CD14-positive monocyte (primary cell): ENCODE measurements around the gene DDAH1. TPM values are rescaled to one million over a fixed set of nuclear protein-coding genes. Genes with fewer than 3 reads are reported as not detected.

Experiments used
- DNase-seq, 3 donors: peaks; one replicate each; pipeline ENCODE4 v3.0.0-alpha.2; 2011 to 2022
- H2AFZ ChIP-seq: 2 replicates; pipeline ENCODE4 v1.6.0; 2012; ENCODE audit warnings: mild to moderate bottlenecking, low read depth, low read length, inconsistent platforms; ENCODE audit not compliant: insufficient read depth, poor library complexity, severe bottlenecking
- H3K27ac ChIP-seq, 2 donors: 1 replicate in 1 of 2; 2 replicates in 1 of 2; pipeline ENCODE4 v1.5.1; 2012 to 2013; ENCODE audit warnings: low read length in 2 of 2, control low read depth in 1 of 2, inconsistent platforms in 1 of 2, low read depth in 1 of 2, mild to moderate bottlenecking in 1 of 2
- H3K27me3 ChIP-seq, 2 donors: one replicate each; pipeline versions ENCODE4 v1.6.0 to v1.6.1; 2011 to 2013; ENCODE audit warnings: low read length in 2 of 2; ENCODE audit not compliant: control insufficient read depth in 2 of 2, insufficient read depth in 2 of 2
- H3K36me3 ChIP-seq, 2 donors: replicated peaks in 1 of 2; 1 replicate in 1 of 2; 2 replicates in 1 of 2; pipeline versions ENCODE4 v1.5.1 to v1.6.1; 2012 to 2013; ENCODE audit warnings: low read length in 2 of 2, control low read depth in 1 of 2, inconsistent platforms in 1 of 2, mild to moderate bottlenecking in 1 of 2; ENCODE audit not compliant: insufficient read depth in 2 of 2, control insufficient read depth in 1 of 2
- H3K4me1 ChIP-seq, 2 donors: 1 replicate in 1 of 2; 2 replicates in 1 of 2; pipeline versions ENCODE4 v1.5.1 to v1.6.1; 2012 to 2013; ENCODE audit warnings: low read length in 2 of 2, control low read depth in 1 of 2, inconsistent platforms in 1 of 2, mild to moderate bottlenecking in 1 of 2, moderate library complexity in 1 of 2; ENCODE audit not compliant: insufficient read depth in 2 of 2, control insufficient read depth in 1 of 2
- H3K4me2 ChIP-seq: replicated peaks from 2 replicates; pipeline ENCODE3; 2012; ENCODE audit warnings: low read length, moderate library complexity, mild to moderate bottlenecking; ENCODE audit not compliant: poor library complexity, severe bottlenecking; ENCODE audit errors: extremely low read depth
- H3K4me3 ChIP-seq, 3 experiments: fragments of 200-600 bp in 1 of 3; sonication (generic) in 1 of 3; replicated peaks in 1 of 3; 1 replicate in 2 of 3; 2 replicates in 1 of 3; pipeline ENCODE4 v1.5.1; 2011 to 2013; ENCODE audit warnings: low read length in 3 of 3, mild to moderate bottlenecking in 3 of 3, control low read depth in 2 of 3, low read depth in 2 of 3, inconsistent platforms in 1 of 3, moderate library complexity in 1 of 3
- H3K79me2 ChIP-seq: 2 replicates; pipeline ENCODE4 v1.6.0; 2012; ENCODE audit warnings: mild to moderate bottlenecking, control low read depth, inconsistent platforms, low read length, moderate library complexity; ENCODE audit not compliant: insufficient read depth
- H3K9ac ChIP-seq: 2 replicates; pipeline ENCODE4 v1.6.0; 2017; ENCODE audit warnings: low read length, mild to moderate bottlenecking; ENCODE audit not compliant: insufficient read depth, poor library complexity, severe bottlenecking
- H3K9me3 ChIP-seq, 2 donors: replicated peaks in 1 of 2; 1 replicate in 1 of 2; 2 replicates in 1 of 2; pipeline versions ENCODE4 v1.5.1 to v1.6.1; 2012 to 2013; ENCODE audit warnings: low read length in 2 of 2, control low read depth in 1 of 2; ENCODE audit not compliant: control insufficient read depth in 1 of 2, insufficient read depth in 1 of 2
- H4K20me1 ChIP-seq: 2 replicates; pipeline ENCODE4 v1.6.0; 2012; ENCODE audit warnings: mild to moderate bottlenecking, low read length, control low read depth, moderate library complexity; ENCODE audit not compliant: insufficient read depth
- H3K27ac Mint-ChIP-seq, 7 donors: one replicate each; pipeline ENCODE4 v1.8.0; 2020; ENCODE audit warnings: mild to moderate bottlenecking in 7 of 7, mixed read lengths in 7 of 7, moderate library complexity in 6 of 7, inconsistent platforms in 2 of 7
- H3K27me3 Mint-ChIP-seq, 3 donors: one replicate each; pipeline ENCODE4 v1.8.0; 2021 to 2022; ENCODE audit warnings: low read depth in 3 of 3, mild to moderate bottlenecking in 3 of 3, mixed read lengths in 3 of 3, moderate library complexity in 3 of 3, inconsistent platforms in 1 of 3
- H3K36me3 Mint-ChIP-seq, 2 donors: one replicate each; pipeline ENCODE4 v1.8.0; 2020; ENCODE audit warnings: mixed read lengths in 2 of 2, inconsistent platforms in 1 of 2, mild to moderate bottlenecking in 1 of 2
- H3K4me1 Mint-ChIP-seq: one replicate; pipeline ENCODE4 v1.8.0; 2020; ENCODE audit warnings: mild to moderate bottlenecking, mixed read lengths
- H3K4me3 Mint-ChIP-seq, 2 donors: one replicate each; pipeline ENCODE4 v1.8.0; 2020; ENCODE audit warnings: mild to moderate bottlenecking in 2 of 2, mixed read lengths in 2 of 2, moderate library complexity in 1 of 2
- H3K9me3 Mint-ChIP-seq, 7 donors: one replicate each; pipeline ENCODE4 v1.8.0; 2020 to 2022; ENCODE audit warnings: mixed read lengths in 7 of 7, mild to moderate bottlenecking in 6 of 7, moderate library complexity in 6 of 7, inconsistent platforms in 2 of 7
- WGBS: methylation state at CpG from one replicate; pipeline ENCODE4 v1.1.5; 2013; ENCODE audit warnings: missing lambda C conversion rate; ENCODE audit not compliant: insufficient coverage; 5-methylcytosine and 5-hydroxymethylcytosine counted together
- intact Hi-C, 2 donors: fragments of 100-400 bp; cut with micrococcal nuclease; formaldehyde crosslinking; loops; one replicate each; pipeline versions ENCODE4 v1.15.0 to v1.15.1; 2023
- polyA plus RNA-seq, 3 donors: library from polyadenylated mRNA; depleted of rRNA in 1 of 3; unstranded in 2 of 3; stranded (reverse) in 1 of 3; fragments of 300-500 nt in 2 of 3; fragments of >200 nt in 1 of 3; fragmentation: Illumina TruSeq in 2 of 3; gene quantifications; 1 replicate in 2 of 3; 2 replicates in 1 of 3; pipeline ENCODE4 v1.2.3, GENCODE V29; 2012 to 2021
- TF ChIP-seq, protein P1 (sequence below): fragments of 200-600 bp; IDR thresholded peaks from one replicate; pipeline ENCODE4 v1.8.0; 2022; ENCODE audit warnings: antibody characterized with exemption, mild to moderate bottlenecking

The DDAH1 gene
- polyA plus RNA-seq, 3 donors, result not detected

DNA sequence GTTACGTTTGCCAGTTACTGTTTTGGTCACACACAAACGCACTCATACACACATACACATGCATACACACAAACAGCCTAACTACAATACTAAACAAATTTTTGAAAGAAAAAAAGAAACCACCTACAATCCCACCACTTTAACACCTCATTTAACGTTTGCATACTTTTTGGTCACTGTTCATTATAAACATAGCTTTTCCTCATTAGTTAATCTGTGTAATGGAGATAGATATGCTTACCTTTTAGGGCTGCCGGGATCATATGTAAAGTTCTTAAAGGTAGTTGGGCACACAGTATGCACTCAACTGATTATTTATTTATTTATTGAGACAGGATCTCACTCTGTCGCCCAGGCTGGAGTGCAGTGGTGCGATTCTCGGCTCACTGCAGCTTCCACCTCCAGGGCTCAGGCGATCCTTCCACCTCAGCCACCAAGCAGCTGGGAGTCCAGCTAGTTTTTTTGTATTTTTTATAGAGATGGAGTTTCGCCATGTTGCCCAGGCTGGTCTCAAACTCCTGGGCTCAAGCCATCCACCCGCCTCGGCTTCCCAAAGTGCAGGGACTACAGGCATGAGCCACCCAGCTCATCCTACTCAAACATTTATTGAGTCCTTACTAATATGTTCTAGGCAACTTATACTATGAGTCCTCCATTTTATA is 187.8 kb downstream of the DDAH1 start:
- intact Hi-C loops, result loop anchor here in 1 of 2 donors (10.0 kb wide), 1 partner anchor 702 kb away; the partner anchor contains the start of gene CTBS
- Histone ChIP-seq H3K27me3 (no peaks in the 10 kb centered on the region), H3K4me2 (peak overlapping the region; percentile 77), H4K20me1 (peaks cover 34% of the 10 kb centered on the region), H3K9me3 (no peaks in the 10 kb centered on the region), H3K79me2 (peaks cover 41% of the 10 kb centered on the region), H3K4me1 (peaks cover 44 to 60% of the 10 kb centered on the region in 2 donors), H3K4me3 (peak overlapping the region; percentile 11 to 92 (median 43)), H3K27ac (peak overlapping the region; percentile 83 to 95), H3K36me3 (peaks cover 3 to 18% of the 10 kb centered on the region in 2 donors), H3K9ac (peak overlapping the region; percentile 92), H2AFZ (peak overlapping the region; percentile 22)
- Mint-ChIP-seq H3K36me3 (peaks cover 18 to 22% of the 10 kb centered on the region in 2 donors), H3K4me1 (peaks cover 57% of the 10 kb centered on the region), H3K27me3 (peaks cover 1 to 7% (median 2%) of the 10 kb centered on the region in 3 donors), H3K27ac (peak overlapping the region; percentile 96 to 99 (median 98)), H3K9me3 (peaks cover 0 to 2% (median 0%) of the 10 kb centered on the region in 7 donors), H3K4me3 (peak overlapping the region; percentile 74 to 91)
- TF ChIP-seq, protein P1, sequence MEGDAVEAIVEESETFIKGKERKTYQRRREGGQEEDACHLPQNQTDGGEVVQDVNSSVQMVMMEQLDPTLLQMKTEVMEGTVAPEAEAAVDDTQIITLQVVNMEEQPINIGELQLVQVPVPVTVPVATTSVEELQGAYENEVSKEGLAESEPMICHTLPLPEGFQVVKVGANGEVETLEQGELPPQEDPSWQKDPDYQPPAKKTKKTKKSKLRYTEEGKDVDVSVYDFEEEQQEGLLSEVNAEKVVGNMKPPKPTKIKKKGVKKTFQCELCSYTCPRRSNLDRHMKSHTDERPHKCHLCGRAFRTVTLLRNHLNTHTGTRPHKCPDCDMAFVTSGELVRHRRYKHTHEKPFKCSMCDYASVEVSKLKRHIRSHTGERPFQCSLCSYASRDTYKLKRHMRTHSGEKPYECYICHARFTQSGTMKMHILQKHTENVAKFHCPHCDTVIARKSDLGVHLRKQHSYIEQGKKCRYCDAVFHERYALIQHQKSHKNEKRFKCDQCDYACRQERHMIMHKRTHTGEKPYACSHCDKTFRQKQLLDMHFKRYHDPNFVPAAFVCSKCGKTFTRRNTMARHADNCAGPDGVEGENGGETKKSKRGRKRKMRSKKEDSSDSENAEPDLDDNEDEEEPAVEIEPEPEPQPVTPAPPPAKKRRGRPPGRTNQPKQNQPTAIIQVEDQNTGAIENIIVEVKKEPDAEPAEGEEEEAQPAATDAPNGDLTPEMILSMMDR, result no peak
- WGBS, result 33% methylated on average over 3 of the region's 11 CpGs
- no peak for DNase-seq

DNA sequence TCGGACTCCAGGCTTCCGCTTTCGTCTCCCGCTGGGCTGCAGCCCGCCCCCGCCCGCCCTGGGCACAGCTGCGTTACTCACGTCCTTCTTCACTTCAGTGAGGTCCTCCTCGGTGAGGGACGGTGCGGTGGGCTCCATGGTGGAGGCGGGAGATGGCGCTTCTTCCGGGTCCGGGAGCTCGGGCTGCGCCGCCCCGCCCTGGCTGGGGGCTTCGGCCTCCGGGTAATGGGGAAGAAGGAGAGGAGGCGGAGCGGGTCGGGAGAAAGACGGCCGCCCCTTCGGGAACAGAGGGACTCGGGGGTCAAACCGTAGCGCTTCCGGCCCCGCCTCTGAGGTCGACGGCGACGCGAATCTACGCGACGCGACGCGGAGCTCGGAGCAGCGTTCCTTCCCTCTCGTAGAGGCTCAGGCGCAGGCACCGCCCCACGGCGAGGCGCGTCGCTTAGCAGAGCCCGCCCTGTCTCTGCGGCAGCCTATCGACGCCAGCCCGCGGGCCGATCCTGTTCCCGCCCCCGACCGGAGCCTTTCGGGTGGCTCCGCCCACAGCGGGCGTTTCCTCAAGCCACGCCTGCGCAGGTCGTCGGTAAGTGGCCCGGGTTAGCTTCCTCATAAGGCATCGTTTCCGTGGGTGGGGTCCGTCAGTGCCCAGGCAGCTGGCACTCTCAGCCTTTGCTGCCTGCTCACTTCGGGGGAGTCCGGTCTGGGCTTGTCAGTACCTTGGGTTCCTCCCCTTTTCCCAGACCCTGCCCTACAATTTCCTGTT is 188.6 kb downstream of the DDAH1 start, which contains the start of gene BCL10:
Gene BCL10, minus strand, starts transcription at position 418 of the 763 bp plus-strand sequence. Its CDS starts 280 bp downstream, at position 138.
- Mint-ChIP-seq H3K27ac (peak within 1 kb of the TSS; percentile 96 to 99 (median 98)), H3K9me3 (peaks cover 0 to 2% (median 0%) of the 10 kb centered on the region in 7 donors), H3K4me3 (peak within 1 kb of the TSS; percentile 85 to 91), H3K4me1 (peaks cover 57% of the 10 kb centered on the region), H3K27me3 (peaks cover 1 to 3% (median 2%) of the 10 kb centered on the region in 3 donors), H3K36me3 (peaks cover 24 to 26% of the 10 kb centered on the region in 2 donors)
- H3K9me3 ChIP-seq, result no peaks in the 10 kb centered on the region
- TF ChIP-seq, protein P1, result no peak
- H3K4me1 ChIP-seq, result peaks cover 44 to 60% of the 10 kb centered on the region in 2 donors
- peak; percentile 99 to 100 (median 100) for DNase-seq
- H3K36me3 ChIP-seq, result peaks cover 5 to 25% of the 10 kb centered on the region in 2 donors
- peak within 1 kb of the TSS; percentile 95 for H3K27ac ChIP-seq
- H3K4me2 ChIP-seq, result peak within 1 kb of the TSS; percentile 91
- H3K27me3 ChIP-seq, result no peaks in the 10 kb centered on the region
- peak within 1 kb of the TSS; percentile 92 for H3K9ac ChIP-seq
- WGBS, result under 1% methylated on average over 77 of the region's 78 CpGs
- peak within 1 kb of the TSS; percentile 62 for H2AFZ ChIP-seq
- H3K79me2 ChIP-seq, result peaks cover 49% of the 10 kb centered on the region
- peaks cover 41% of the 10 kb centered on the region for H4K20me1 ChIP-seq
- H3K4me3 ChIP-seq, result peak within 1 kb of the TSS; percentile 83 to 94 (median 92)
- intact Hi-C loops, result loop anchor here in 1 of 2 donors (10.0 kb wide), 1 partner anchor 702 kb away; the partner anchor contains the start of gene CTBS
